OCI-LY1 (cell line): ENCODE results near the gene HACE1.
"Not testable (repeated sequence)": the region's sequence is repeated elsewhere in the genome, so short reads cannot be mapped to it uniquely, and the experiment has no call there.

Experiments used
- CTCF ChIP-seq: fragments of 200-600 bp; sonication (generic), shearing (Covaris generic); IDR thresholded peaks from 2 replicates; pipeline ENCODE4 v1.5.1; 2017; ENCODE audit warnings: mild to moderate bottlenecking, antibody characterized with exemption, low read length, moderate library complexity, mixed read lengths
- EZH2 ChIP-seq: fragments of 200-600 bp; sonication (generic), shearing (Covaris generic); IDR thresholded peaks from 2 replicates; pipeline ENCODE4 v1.8.0; 2017; ENCODE audit warnings: borderline replicate concordance, mixed run types, mild to moderate bottlenecking, antibody characterized with exemption, low read length, moderate library complexity, mixed read lengths

- TF ChIP-seq CTCF, EZH2: not testable (repeated sequence)
These were observed 39.2 kb upstream of the HACE1 start for GRCh38 chr6:104898893-104899292.
